ENCODE measurements around the gene SEPTIN1.
"Not testable (repeated sequence)": the region's sequence is repeated elsewhere in the genome, so short reads cannot be mapped to it uniquely, and the experiment has no call there.

Gene SEPTIN1

GRCh38 chr16:30335598-30336474 is 46.5 kb downstream of the SEPTIN1 start:
- DNase-seq = no peak

- DNase-seq = not testable (repeated sequence)
Observed at GRCh38 chr16:30335028-30335597, 47.2 kb downstream of the SEPTIN1 start.

GRCh38 chr16:30334473-30334989 is 47.8 kb downstream of the SEPTIN1 start:
- not testable (repeated sequence) for DNase-seq

Data from NCI-H2081 treated with DMSO at 0.1 percent for 48 hours (cell line).